NCI-H1436 (cell line): Measurements from ENCODE around the gene PSMB8.

Experiments used
- DNase-seq: peaks from one replicate; lab custom pipeline; 2025; lab: John Stamatoyannopoulos, UW

Gene PSMB8

DNA sequence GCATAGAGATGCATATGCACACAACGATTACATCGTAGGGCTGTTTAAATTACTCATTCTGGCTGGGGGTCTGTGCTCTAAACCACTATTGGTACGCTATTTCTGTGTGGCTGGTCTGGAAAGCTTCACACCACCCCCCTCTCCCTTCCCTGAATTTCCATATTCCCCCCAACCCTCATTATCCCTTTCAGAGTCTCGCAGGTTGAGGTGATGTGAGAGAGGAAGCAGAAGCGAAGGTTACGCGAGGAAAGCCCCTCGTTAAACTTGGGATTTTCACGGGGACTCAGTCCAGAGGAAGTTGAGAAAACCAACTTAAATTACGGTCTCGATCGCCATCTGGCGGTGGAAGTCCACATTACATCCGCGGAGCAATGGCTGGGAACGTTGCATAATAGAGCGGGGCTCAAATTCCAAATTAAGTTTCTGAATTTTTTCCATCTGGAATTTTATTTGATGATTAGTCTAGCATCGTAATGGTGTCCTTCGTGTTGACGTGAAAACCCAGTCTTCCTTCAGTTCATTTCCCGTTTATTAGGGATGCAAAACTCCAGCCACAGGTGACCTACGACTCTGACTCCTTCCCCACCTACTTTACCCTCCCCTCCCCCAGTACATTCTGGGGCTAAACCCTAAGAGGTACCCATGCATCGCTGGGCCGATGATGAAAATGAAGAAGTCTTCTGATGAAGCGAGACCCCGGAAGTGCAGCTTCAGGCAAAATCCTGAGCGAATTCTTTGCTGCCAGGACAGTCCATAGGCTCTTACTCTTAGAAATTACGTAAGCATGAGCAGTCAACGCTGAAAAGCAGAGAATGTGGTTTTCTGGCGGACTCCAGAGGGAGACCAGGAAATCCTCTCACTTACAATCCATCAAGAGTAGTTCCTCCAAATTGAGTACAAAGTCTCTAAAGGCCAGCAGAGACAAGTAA lies 46.7 kb downstream of the PSMB8 start:
- DNase-seq: peak; percentile 10

DNA sequence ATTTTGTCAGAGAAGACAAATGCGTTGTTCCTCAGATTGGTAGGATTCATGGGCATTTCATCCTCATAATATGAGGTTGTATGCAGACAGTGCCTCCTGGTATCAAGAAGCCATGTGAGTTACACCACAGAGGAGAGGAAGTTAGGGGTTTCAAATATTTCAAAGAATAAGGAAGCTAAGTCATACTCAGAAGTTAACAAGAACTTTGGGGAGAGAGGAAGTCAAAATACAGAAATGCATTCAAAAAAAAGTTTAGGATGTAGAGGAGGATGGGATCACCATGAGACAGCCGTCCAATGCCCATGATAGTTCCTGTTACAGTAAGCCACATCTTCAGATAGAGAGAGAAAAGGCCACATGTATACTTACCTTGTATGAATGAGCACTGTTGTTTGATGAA lies 49.3 kb downstream of the PSMB8 start:
- DNase-seq: no peak

DNA sequence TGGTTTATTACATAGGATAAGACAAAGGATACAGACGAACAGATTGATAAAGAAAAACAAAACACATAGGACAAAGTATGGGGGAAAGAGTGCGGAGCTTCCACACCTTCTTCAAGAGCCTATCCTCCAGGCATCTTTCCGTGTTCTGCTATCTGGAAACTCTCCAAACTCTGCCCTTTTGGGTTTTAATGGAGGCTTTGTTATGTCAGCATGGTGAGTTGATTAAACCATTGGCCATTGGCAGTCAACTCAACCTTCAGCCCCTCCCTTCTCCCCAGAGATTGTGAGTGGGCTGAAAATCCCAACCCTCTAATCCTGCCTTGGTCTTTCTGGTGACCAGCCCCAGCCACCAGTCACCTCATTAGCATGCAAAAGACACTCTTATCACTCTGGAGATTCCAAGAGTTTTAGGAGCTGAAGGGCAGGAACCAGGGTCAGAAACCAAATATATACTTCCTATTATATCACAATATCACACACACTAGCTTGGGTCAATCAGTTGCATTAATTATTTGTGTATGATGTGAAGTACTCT lies 50.9 kb downstream of the PSMB8 start:
- no peak for DNase-seq
